Stimulated activated CD8-positive, alpha-beta memory T cell treated with anti-CD3 and anti-CD28 coated beads, Interleukin-15, amount 100 ng/mL, for 48 hours (primary cell): Measurements from ENCODE around the gene ECSCR.
"Not testable (repeated sequence)": the region's sequence is repeated elsewhere in the genome, so short reads cannot be mapped to it uniquely, and the experiment has no call there.

Source experiments
- DNase-seq, 2 donors: peaks; one replicate each; pipeline ENCODE4 v3.0.0-alpha.2; 2020; ENCODE audit warnings: low read depth in 2 of 2

ECSCR gene

DNA sequence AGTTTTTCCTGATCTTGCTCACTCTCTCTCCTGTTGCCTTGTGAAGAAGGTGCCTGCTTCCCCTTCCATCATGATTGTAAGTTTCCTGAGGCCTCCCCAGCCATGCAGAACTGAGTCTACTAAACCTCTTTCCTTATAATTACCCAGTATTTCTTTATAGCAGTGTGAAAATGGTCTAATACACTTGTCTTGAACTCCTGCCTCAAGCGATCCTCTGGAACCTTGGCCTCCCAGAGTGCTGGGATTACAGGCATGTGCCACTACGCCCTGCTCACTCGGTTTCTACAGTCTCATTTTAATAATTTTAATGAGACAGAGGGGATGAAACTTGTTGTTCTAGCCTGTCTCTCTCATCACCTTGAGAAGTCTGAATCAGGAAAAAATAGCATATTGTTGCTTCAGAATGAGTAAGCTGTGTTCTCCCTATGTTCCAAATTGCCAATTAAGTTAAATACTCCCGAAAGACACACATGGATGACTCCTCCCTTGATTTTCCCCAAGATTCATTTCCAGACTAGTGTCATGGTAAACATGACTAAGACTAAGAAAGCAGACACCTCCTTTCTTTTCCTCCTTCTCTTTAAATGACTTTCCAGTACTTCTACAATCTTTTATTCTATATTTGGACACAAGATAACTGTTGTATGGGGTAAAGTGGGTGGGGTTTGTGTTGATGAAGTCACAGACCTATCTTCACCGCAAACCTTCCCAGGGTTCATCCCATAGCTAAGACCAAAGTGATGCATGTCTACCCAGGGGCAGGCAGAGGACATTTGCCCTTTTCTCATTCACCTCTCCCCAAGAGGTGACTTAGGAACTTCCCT is 15.4 kb downstream of the ECSCR start:
- peak in 1 of 2 donors; percentile 31 for DNase-seq

DNA sequence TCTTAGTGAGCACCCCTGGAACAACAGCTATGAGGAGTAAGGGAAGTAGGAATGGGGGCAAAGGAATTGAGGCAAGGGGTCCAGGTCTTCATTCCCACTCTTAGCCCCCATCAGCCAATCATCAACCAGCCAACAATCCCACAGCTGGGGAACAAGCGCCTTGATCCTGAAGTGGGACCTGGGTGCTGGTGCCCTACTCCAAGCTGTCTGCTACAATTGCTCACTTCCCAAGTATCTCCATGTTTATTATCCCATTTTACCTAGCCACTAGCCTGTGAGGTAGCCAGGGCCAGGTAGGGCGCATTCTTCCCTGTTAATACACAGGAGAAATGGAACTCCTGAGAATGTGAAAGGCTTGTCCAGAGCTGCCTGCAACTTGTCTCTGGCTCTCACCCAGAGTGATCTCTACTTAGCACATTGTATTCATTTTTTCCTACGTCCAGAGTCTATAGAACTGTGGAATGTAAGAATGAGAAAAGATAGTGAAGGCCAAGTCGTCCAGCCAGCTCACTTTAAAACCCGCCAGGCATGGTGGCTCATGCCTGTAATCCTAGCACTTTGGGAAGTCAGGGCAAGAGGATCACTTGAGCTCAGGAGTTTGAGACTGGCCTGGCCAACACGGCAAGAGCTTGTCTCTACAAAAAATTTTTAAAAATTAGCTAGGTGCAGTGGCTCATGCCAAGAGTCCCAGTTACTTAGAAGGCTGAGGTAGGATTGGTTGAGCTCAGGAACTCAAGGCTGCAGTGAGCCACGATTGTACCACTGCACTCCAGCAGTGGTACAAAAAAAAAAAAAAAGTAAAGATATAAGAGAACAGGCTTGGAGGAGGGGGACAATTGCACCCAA is 17.0 kb downstream of the ECSCR start:
- no peak for DNase-seq

DNA sequence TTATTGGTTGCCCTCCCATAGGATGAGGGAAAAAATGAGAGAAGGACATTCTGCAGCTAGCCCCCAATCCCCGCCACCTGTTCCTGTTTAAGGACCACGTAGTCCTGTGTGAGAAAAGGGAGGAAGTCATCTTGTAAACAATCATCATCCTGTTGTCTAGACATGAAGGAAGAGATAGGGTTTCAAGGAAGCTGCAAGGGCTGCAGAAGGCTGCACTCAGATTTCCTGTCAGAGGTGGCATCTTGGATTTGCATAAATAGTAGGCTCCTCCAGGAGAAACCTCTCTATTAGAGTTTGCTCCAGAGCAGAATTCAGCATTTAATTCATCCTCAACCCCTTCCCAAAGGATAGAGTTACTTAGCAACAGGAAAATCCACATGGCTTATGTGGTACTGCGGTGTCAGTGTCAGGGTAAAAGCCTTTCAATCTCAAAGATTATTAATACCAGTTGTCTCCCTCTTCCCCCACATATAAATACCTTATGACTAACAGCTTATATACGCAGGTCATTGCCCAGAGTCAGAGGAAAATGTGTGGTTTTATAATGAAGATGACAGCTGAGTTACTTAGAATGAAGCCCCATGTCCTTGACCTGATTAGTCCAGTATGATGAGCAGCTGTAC is 18.6 kb downstream of the ECSCR start:
- no peak for DNase-seq

DNA sequence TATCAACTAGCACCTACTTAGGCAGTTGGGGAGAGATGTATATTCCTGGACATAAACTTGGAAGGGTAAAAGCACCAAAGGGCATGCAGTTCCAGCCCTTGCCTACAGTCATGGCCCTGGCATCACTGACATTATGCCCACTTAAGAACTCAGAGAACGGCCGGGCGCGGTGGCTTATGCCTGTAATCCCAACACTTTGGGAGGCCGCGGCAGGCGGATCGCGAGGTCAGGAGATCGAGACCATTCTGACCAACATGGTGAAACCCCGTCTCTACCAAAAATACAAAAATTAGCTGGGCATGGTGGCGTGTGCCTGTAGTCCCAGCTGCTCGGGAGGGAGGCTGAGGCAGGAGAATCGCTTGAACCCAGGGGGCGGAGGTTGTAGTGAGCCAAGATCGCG is 22.1 kb downstream of the ECSCR start:
- DNase-seq = not testable (repeated sequence)

DNA sequence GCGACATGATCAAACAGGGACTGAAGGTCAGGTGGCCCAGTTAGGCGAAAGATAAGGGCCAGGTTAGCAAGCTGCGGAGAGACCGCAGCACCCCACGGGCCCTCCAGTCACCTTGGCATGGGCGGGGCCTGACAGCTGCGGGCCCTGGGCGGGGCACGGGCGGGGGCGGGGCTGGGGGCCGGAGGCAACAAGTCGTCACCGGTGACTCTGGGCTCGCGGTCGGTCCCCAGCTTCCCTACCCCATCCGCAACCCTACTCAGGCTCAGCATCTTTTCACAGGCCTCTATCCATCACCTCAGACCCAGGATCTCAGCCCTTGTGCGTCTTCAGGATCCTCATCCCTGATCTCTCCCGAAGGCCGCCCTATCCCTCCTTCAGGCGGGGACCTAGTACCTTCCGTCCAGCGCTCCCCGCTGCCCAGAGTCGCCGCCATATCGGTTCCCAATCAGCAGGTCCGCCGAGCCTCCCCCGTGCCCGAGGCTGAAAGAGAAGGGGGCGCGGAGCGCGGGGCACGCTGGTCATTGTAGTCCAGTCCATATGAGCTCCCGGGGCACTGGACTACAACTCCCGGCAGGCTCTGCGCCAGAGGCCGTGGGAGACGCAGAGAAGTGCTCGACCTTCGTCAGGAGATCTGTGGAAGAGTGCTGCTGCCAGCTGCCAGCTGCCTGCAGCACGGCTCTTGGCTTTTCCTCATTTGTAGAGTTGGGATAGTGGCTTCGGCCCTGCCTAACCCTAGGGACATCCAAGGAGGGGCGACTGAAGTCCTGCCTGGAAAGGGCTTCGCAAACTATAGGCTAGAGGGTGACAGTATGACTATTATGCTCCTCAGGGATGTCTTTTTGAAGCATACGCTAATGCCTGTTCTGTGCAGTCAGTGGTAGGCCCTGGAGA is 23.3 kb downstream of the ECSCR start, which contains the start of gene DNAJC18:
TSS of gene DNAJC18 (minus strand) at position 513 of the 891 bp plus-strand sequence. CDS start at position 433, 80 bp downstream.
- peak; percentile 86 to 89 for DNase-seq

DNA sequence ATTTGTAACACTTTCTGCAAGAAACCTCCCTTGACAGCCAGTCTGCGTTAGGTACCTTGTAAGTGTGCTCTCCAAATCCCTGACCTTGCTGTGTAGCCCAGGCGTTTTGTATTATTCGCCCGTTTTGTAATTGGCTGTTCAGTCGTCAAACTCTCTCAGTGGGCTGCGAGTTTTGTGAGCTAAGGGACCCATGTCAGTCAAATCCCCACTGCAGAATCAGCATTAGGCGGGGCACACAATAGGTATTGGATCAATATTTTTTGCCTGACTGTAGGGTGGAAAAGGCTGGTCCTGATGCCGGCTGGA is 23.9 kb downstream of the ECSCR start:
- DNase-seq = no peak

DNA sequence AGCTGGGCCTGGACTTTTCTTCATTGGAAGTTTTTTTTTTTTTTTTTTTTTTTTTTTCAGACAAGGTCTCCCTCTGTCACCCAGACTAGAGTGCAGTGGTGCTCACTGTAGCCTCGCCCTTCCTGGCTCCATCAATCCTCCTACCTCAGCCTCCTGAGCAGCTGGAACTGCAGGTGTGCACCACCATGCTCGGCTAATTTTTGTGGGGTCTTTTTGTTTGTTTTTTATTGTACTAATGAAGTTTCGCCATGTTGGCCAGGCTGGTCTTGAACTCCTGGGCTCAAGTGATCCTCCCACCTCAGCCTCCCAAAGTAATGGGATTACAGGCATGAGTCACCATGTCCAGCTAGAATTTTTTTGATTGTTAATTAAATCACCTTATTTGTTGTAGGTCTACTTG is 26.9 kb downstream of the ECSCR start:
- no peak for DNase-seq

DNA sequence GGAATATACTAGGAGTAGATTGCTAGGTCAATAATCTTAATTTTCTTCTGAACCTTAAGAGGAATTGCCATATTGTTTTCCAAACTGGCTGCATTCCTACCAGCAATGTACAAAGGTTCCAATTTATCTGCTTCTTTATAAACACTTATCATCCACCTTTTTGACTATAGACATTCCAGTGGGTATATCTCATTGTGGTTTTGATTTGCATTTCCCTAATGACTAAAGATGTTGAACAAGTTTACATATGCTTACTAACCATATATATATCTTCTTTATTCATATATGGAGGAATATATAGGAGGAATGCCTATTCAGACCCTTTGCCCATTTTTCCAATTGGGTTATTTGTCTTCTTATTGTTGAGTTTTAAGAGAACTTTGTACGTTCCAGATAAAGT is 30.8 kb downstream of the ECSCR start:
- no peak for DNase-seq

DNA sequence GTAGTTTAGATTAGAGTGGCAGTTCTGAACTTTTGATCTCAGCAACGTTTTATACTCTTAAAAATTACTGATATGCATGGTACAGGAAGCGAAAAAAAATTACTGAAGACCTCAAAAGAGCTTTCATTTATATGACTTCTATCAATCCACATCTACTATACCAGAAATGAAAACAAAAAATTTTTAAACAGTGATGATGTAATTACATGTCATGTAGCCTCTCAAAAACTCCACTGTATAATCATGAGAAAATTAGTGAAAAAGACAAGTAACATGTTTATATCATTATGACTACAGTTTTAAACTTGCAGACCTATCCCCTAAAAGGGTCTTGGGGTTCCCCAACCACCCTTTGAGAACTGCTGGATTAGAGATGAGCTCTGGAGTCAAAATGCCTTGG is 32.5 kb downstream of the ECSCR start:
- DNase-seq = no peak

DNA sequence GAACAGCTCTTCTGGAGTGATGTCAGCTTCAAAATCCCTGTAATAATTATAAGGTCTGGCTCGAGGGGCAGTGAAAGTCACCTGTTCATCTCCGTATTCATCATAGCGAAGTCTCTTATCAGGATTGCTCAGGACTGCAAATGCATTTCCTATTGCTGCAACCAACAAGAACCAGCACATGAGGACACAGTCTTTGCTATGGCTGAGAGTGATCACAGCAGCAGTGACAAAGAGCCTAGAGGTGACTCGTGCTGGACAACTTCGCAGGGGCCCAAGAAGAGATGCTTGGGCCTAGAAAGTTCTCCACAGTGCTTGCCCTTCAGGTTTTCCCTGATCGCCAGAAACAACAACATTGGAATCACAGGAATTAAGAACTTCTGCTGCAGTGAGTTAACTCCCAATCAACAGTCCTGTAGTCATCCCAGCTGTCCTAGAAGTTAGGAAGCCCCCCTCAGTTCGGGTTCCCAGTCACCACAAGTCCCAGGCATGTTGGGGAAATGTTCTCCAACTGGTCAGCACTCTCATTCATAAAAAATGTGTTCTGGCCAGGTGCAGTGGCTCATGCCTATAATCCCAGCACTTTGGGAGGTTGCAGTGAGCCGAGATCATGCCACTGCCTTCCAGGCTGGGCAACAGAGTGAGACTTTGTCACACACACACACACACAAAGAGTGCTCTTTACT is 36.2 kb downstream of the ECSCR start:
- no peak for DNase-seq

DNA sequence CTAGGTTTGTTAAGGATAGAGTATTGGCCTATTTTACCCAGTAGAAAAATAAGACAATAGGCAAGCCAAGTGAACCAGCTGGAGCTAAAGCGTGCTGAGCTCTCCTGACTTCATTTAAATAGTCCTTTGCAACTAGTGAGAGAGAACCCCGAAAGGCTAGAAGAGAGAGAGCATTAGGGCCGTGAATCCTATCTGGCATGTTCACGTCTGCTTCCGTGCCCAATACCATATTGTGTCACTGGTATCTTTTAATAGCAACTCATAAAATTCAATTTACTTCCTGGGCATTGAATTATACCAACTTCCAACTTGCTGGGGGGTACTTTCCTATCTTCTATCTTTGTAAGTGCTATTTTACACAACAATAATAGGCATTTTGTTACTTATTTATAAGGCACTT is 37.0 kb downstream of the ECSCR start:
- no peak for DNase-seq

DNA sequence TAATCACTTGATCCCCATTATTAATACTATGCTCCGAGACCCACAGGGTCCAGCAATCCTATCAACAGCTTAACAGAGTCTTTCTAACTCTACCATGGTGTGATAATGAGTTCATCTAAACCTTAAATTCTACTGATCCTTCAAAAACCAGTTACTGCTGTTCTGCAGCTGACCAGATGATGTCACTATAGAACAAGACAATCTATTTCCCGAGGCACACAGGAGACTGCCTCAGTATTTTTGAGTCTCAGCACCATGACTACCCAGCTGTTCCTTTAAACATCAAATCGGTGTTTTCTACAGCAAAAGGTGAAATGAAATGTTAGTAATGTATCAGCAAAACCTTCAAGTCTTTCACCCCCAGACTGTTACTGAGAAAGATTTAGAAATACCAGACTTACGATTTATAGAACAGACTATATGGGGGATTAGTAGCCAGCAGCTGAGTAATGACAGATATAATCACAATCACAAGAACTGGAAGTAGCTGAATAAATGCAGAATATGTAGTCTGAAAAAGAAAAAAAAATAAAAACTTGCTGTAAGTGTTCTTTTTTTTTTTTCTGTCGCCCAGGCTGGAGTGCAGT is 40.1 kb downstream of the ECSCR start:
- no peak for DNase-seq

DNA sequence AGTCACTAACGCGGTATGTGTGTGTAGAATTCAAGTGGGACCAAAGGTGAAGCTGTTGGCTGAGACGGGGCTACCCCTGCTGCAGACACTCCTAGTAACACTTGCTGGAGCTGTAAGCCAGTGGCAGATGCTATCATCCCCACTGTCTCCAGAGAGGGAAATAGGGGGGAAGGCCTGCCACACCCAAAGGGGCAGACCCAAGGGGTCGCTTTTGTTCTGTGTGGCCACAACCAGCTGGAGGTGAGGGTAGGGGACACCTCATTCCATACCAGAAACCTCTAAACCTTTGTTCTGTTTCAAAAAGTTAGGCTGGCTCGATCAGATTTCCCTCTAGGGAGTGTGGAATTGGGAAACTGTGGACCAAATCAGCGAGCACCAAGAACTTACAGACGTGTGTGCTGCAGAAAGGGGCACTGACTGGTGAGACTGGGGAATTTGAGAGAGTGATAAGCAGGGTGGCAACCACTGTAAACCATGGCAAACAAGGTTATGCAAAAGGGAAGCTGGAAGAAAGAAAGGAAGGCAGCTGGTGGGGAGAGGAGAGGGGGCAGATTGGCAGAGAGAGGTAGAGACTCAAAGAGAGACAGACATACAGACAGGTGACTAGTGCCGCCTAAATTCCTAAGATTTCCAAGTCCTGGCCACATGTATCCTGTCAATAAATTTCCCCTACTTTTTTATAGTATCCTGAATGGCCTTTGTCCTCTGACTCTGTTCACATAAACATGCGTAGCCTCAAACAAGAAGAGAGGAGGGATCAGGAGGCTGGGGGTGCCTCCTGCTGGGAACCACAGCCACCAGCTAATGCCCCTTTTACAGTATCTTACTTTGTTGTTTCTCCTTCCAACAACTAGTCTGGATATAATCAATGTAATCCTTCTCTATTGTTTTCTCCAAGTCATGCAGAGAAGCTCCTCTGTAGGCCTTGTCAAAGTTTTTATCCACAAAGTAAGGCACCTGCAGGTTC is 43.0 kb downstream of the ECSCR start:
- DNase-seq = no peak

DNA sequence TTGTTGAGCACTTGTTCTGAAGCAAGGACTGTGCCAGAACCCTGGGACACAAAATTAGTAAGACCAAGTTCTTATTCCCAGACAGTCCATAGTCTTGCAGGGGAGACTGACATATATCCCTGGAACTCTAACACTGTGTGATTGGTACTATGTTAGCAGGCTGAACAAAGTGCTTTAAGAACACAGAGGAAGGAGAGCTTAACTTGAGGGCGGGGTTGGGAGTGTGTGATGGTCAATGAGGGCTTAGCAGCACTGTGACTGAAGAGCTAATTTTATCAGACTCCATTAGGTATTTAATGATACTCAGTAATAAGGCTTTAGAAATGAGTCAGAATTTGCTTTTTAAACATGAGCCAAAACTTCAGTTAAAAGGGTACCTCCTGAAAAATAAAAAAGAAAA is 43.8 kb downstream of the ECSCR start:
- DNase-seq = no peak

DNA sequence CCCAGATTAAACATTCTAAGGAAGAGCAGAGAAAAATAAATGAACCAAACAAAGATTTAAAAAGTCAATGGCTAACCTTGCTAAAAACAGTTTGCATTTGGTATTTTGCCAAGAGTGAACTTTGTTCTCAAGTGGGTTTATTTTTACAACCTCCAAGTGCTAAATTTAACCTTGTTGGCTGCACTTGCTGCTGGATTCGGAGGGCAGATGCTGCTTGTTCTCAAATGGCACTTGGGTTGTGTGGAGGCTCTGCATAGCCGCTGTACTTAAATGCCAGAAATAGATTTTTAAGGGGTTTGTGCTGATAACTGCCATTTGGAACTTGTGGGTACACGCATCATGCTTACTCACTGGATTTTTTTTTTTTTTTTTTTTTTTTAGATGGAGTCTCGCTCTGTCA is 45.3 kb downstream of the ECSCR start:
- DNase-seq = no peak

DNA sequence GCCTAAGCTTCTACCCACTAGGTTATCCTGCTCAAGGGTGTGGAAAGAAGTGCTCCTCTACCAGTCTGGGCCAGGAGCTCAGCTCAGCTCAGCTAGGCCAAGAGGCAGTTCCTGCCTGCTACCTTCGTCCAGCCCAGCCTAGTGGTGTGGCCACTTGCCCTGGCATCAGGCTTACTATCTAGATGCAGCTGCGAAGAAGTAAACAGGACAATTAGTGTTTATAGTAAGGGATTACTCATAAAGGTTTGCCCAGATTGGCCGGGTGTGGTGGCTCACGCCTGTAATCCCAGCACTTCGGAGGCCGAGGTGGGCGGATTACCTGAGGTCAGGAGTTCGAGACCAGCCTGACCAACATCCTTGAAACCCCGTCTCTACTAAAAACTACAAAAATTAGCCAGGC is 45.9 kb downstream of the ECSCR start:
- no peak for DNase-seq

DNA sequence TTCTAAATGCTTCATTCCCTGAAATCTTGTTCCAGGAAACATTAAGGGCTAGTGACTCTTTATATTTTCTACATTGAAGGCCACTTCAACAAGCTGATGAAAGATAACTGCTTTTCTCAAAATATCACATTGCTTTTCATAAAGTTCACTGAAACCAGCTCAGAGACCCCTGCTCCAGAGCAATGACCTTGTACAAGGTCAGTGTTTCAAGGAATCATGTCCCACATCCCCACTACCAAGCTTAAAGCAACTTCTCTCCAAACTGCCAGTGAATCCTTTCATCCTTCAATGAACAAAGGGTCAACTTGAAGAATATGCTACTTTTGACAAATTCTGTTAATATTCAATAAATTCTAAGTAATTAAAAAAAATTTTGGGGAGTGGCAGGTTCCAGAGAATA is 46.7 kb downstream of the ECSCR start:
- DNase-seq = no peak

DNA sequence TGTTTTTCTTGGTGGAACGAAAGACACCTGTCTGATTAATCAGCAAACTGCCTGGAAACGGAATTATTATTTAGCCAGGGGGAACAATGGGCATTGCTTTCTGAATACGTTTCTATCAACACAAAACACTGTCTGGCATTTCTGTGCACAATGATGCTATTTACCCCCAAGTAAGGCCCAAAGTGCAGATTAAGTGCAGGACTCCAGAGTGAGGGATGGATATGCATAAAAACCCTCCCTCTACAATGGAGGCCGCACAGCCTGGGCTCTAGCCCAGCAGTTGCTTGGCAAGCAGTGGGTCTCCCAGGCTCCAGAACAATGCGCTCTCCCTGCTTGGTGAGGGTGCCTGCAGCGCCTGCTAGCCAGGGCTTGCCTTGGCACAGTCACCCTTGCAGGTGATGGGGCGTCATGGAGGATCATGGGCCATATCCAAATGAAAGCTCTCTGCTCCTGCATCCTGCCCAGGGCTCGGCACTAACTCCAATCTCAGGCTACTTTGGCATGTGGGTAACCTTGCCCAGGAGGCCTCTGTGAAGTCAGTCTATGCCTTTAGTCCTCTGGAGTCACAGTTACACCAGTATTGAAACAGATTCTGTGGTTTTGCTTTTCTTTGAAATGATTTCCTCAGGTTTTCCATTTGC is 47.2 kb downstream of the ECSCR start:
- no peak for DNase-seq

DNA sequence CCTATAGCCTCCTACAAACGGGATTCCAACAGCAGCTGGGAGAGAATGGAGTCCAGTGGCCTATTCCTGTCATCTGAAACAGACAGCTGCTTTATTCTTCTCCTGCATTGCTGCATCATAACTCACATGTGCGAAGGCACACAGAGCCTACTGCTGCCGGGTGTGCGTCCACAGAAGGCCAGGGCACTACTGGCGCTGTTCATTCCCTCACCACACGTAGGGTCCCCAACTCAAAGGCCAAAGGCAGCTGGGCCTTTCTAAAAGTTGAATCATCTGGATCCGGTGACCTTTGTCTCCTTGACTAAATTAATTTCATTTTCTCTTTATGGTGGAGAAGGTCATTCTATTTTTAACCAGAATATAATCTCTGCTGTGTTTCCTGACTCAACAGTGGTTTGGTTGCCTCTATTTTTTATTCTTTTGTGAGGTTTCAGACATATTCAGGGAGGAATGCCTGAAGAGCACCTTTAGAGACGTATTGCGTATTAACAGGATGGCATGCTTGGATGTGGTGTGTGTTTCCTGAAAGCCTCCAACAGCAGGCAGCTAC is 47.9 kb downstream of the ECSCR start:
- no peak for DNase-seq
